Measurements from ENCODE around the gene RAD51B.
A peak's percentile ranks its signal among the peaks of the same experiment; 100 is the strongest.

Gene RAD51B

GRCh38 chr14:68386950-68387779, 567.6 kb downstream of the RAD51B start:
- DNase-seq (ENCODE audit: insufficient read length, low spot score) (no peak), FAIRE-seq (peak; percentile 92)

- FAIRE-seq = peak; percentile 28
- DNase-seq (ENCODE audit: insufficient read length, low spot score) = no peak
Observed at GRCh38 chr14:68389943-68390342, 570.4 kb downstream of the RAD51B start.

GRCh38 chr14:68390741-68391140, 571.2 kb downstream of the RAD51B start:
- FAIRE-seq (peak; percentile 94), DNase-seq (ENCODE audit: insufficient read length, low spot score) (no peak)

GRCh38 chr14:68391311-68392014, 571.9 kb downstream of the RAD51B start:
- no peak for DNase-seq (ENCODE audit: insufficient read length, low spot score)
- FAIRE-seq = peak; percentile 85

- peak; percentile 90 for FAIRE-seq
- DNase-seq (ENCODE audit: insufficient read length, low spot score) = no peak
Observed at GRCh38 chr14:68392393-68393141, 573.0 kb downstream of the RAD51B start.

GRCh38 chr14:68393259-68393658, 573.7 kb downstream of the RAD51B start:
- DNase-seq (ENCODE audit: insufficient read length, low spot score) = no peak
- FAIRE-seq = no peak

- DNase-seq (ENCODE audit: insufficient read length, low spot score) (no peak), FAIRE-seq (peak; percentile 51)
Observed at GRCh38 chr14:68394118-68394763, 574.7 kb downstream of the RAD51B start.

- no peak for DNase-seq (ENCODE audit: insufficient read length, low spot score)
- peak; percentile 55 for FAIRE-seq
Observed at GRCh38 chr14:68394764-68395143, 575.2 kb downstream of the RAD51B start.

- FAIRE-seq (no peak), DNase-seq (ENCODE audit: insufficient read length, low spot score) (no peak)
Observed at GRCh38 chr14:68395604-68396003, 576.0 kb downstream of the RAD51B start.

GRCh38 chr14:68396461-68396860, 576.9 kb downstream of the RAD51B start:
- DNase-seq (ENCODE audit: insufficient read length, low spot score) = no peak
- no peak for FAIRE-seq

GRCh38 chr14:68397371-68397811, 577.8 kb downstream of the RAD51B start:
- DNase-seq (ENCODE audit: insufficient read length, low spot score) (no peak), FAIRE-seq (no peak)

- FAIRE-seq = peak; percentile 99
- peak; percentile 87 for DNase-seq (ENCODE audit: insufficient read length, low spot score)
Observed at GRCh38 chr14:68397822-68398221, 578.2 kb downstream of the RAD51B start.

GRCh38 chr14:68398370-68398769, 578.8 kb downstream of the RAD51B start:
- FAIRE-seq (no peak), DNase-seq (ENCODE audit: insufficient read length, low spot score) (no peak)

GRCh38 chr14:68399971-68400370, 580.4 kb downstream of the RAD51B start:
- peak; percentile 92 for FAIRE-seq

GRCh38 chr14:68401317-68401716, 581.7 kb downstream of the RAD51B start:
- DNase-seq (ENCODE audit: insufficient read length, low spot score) (no peak), FAIRE-seq (peak; percentile 86)

More at GRCh38 chr14:68399971-68400370, 580.4 kb downstream of the RAD51B start:
- DNase-seq (ENCODE audit: insufficient read length, low spot score) = no peak

- FAIRE-seq (peak; percentile 9), DNase-seq (ENCODE audit: insufficient read length, low spot score) (no peak)
Observed at GRCh38 chr14:68401855-68402254, 582.3 kb downstream of the RAD51B start.

- no peak for FAIRE-seq
- DNase-seq (ENCODE audit: insufficient read length, low spot score) = no peak
Observed at GRCh38 chr14:68402525-68403101, 583.0 kb downstream of the RAD51B start.

- DNase-seq (ENCODE audit: insufficient read length, low spot score) (no peak), FAIRE-seq (no peak)
Observed at GRCh38 chr14:68403191-68404145, 583.9 kb downstream of the RAD51B start.

- no peak for DNase-seq (ENCODE audit: insufficient read length, low spot score)
- no peak for FAIRE-seq
Observed at GRCh38 chr14:68404146-68404527, 584.6 kb downstream of the RAD51B start.

Data from HTR-8/SVneo (cell line).